ENCODE data around the gene CCNI.
"Not testable (repeated sequence)": the region's sequence is repeated elsewhere in the genome, so short reads cannot be mapped to it uniquely, and the experiment has no call there.

The CCNI gene

GRCh38 chr4:77037736-77038135 lies 38.1 kb downstream of the CCNI start:
- no peak for DNase-seq

DNA sequence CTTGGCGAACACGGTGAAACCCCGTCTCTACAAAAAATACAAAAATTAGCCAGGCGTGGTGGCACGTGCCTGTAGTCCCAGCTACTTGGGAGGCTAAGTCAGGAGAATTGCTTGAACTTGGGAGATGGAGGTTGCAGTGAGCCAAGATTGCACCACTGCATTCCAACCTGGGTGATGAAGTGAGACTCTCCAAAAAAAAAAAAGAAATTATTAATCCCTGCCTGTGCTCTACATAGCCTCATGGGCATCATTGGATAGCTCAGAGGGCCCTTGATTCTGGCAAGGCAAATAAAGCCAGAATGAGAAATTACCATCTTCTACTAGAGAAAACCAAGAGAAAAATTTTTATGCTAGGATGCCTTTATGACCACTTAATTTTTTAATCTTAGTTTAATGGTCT lies 38.6 kb downstream of the CCNI start:
- not testable (repeated sequence) for DNase-seq

DNA sequence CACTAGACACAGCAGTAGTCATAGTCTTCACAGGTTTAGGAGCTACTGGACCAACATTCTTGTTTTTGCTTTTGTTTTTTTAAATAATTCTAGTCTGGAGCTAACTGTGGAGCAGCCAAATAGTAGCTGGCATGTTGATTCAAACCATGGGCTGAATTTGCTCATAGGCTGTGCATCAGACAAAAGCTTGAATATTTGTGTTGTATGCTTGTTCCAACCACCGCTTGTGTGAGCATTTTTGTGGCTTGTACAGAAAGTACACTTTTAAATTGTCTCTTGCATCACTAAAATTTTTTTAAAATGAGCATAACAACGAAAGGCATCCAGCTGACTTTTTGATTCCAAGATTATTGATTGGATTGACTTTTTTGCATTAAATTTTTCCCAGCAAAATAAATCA lies 39.6 kb downstream of the CCNI start:
- no peak for DNase-seq

DNA sequence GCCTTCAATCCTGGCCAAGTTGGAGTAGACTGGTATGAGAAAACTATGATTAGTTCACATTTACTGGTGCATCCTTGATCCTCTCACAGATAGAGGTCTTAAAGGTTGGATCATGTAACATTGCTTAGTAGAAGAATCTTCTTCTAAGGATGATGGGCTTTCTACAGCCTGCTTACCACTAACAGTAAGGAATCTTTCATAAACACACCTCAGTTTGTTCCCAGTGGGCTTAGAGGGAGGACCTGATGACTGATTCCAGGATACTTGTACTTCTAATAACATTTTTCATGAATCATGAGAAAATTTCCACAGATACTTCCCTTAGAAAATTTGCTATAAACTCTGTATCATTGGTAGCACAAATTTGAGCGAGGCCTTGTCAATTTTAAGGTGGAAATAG lies 40.6 kb downstream of the CCNI start:
- no peak for DNase-seq

DNA sequence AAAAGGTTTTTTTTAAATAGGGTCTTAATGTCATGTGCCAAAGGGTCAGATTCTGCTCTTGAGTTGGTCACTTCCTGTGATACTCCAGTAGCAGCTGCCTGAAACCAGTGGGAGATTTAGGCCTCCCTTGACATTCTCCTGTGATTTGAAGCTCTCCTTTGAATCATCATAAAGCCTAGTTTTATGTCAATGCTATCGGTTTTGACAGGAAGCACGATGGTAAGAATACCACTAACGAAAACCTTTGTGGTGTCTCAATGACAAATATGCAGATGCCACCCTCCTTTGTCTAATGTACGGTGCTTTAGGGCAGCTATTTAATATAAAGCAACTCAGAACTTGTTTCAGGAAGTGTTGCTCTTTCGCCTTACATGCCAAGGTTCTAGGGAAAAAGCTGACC lies 44.2 kb downstream of the CCNI start:
- peak; percentile 63 for DNase-seq

GRCh38 chr4:77029757-77030156 lies 46.0 kb downstream of the CCNI start:
- not testable (repeated sequence) for DNase-seq

DNA sequence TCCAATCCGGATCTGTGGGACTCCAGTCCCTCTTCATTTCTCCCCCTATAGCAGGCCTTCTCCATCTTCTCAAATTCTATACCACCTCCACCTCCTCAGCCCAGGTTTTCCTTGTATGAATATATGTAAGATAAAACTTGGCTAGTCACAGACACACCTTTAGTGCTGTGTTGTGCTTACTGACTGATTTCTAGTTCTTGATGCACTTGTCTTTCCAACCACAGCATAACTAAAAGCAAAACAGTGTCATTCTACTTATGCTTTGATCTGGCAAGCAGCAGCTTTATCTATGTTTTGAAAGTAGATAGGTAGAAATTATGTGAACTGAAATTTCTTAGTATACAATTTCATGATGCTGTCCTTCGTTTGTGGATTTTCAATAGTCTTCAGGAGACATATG lies 47.5 kb downstream of the CCNI start:
- DNase-seq = no peak

DNA sequence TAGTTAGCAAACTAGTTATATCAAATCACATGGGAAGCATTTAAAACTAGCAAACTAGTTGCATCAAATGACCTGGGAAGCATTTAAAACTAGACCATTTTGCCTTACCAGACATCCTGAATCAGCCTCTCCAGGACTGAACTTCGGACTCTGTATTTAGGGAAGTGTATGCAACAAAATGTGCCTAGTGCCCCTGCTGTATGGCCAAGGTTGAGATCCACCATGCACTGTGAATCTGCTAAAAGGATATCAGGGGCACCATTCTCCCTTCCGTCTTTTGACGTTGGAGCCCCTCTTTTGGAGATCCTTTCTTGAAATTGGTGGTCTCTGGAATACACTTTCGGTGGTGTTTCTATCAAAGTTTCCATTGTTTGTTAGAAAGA lies 49.5 kb downstream of the CCNI start:
- no peak for DNase-seq

GRCh38 chr4:77025643-77026321 lies 50.0 kb downstream of the CCNI start:
- no peak for DNase-seq

GRCh38 chr4:77023920-77024319 lies 51.9 kb downstream of the CCNI start:
- no peak for DNase-seq

GRCh38 chr4:77022560-77023179 lies 53.1 kb downstream of the CCNI start:
- no peak for DNase-seq

DNA sequence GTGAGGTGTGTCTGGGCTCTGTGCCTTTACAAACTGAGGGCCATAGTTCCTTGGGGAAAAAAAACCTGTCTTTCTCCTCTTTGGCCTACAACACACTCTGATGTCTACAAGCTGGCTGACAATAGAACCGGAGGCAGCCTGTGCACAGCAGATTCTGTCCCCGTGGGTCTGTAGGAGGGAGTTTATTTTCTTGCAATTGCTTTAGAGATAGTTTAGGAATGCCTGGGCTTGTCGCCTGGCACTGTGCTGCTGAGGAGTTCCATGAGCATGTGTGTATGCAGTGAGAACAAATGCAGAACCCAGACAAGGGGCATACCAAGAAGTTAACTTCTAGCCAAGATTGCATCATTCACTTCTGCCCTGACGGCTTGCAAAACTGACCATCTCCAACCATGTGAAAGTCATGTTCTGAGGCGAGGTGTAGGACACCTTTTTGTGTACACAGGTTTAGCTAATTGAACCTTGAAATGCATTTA lies 54.1 kb downstream of the CCNI start:
- no peak for DNase-seq

GRCh38 chr4:77020017-77020416 lies 55.8 kb downstream of the CCNI start:
- DNase-seq = no peak

GRCh38 chr4:77015390-77015789 lies 60.4 kb downstream of the CCNI start:
- DNase-seq = no peak

GRCh38 chr4:77014256-77014655 lies 61.5 kb downstream of the CCNI start:
- DNase-seq = no peak

DNA sequence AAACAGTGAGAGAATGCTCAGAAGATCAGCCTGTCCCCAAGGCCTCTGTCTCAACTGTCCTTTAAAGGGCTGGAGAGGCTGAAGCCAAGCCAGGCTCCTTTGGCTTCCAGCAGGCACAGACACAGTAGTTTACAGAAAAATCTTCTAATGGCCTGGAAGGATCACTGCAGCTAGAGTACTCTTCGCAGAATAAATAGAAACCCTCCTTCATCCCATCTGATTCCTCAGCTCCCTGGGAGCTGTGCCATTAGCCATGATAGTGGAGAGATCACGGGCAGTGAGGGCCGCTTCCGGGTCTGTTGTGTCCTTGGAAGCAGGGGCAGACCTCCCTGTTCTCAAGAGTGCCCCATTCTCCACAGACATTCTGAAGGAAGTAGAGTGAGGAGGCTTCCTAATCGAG lies 63.1 kb downstream of the CCNI start:
- DNase-seq = no peak

DNA sequence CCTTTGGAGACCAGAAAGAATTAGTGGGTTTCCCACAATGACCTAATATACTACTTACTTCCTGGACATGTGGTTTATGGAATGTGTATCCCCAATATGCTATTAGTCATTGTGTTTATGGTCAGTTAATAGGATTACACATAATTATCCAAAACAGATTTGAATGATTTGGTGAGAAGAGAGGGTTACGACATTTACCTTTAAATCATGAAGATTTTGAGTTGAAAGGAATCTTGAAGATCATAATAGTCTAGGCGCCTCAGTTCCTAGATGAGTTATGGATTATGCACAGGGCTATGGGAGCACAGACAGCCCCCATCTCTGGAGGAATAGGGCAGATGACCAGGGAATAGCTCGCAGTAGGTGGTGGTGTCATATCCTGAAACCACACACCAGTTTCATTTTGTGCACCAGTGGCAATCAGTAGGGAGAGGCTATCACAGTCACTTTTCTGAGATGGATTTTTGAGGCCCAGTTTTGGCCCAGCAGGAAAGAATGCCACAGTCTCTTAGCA lies 64.9 kb downstream of the CCNI start:
- no peak for DNase-seq

DNA sequence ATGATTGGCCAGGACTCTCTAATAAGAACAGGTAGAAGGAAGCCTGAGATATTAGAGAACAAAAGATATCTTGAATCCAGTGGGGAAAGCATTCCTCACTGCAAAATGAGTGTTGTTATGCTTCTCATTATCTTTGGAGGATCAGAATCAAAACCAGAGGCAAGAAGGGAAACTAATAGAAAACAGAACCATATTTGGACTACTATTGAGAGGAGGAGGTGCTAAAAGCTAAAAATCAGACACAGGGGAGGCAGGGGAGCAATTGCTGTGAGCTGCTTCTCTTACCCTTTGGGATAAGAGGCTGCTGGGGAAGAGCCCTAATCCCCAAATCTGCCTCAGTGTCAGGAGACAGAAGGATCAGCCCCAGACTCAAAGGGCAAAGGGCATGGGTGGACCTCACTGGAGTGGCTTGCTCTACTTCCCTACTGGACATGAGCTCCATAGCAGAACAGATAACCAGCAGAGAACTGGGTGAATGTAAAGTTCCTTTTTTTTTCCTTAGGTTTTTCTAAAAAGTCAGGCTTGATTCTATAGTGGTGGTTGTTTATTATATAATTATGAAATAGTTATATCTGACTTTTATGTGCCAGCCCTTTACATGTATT lies 66.2 kb downstream of the CCNI start:
- DNase-seq = no peak

GRCh38 chr4:77007358-77008230 lies 68.2 kb downstream of the CCNI start:
- DNase-seq = peak; percentile 87

- no peak for DNase-seq
These were observed 68.9 kb downstream of the CCNI start for GRCh38 chr4:77006753-77007353.

DNA sequence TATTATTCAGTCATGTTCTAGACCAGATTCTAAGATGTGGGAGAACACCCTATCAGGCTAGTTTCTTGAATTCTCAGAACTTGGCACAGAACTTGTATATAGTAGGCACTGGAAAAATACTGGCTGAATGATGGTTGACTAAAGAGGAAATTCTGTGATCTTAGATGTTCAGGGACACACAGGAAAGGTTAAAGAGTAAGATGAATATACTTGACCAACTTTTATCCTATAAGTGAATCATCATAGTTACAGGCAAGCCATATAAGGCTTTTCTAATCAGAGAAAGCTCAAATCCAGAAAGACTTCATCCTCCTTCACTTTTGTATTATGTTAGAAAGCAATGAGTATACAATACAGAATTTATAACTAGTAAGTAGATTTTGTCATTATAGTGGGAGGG lies 72.4 kb downstream of the CCNI start:
- no peak for DNase-seq

- no peak for DNase-seq
These were observed 73.3 kb downstream of the CCNI start for GRCh38 chr4:77002321-77003107.
